DMS53 (cell line): ENCODE data around the gene ZNF618.

ENCODE experiments used
- DNase-seq: peaks from one replicate; lab custom pipeline; 2025; lab: John Stamatoyannopoulos, UW

ZNF618 gene

DNA sequence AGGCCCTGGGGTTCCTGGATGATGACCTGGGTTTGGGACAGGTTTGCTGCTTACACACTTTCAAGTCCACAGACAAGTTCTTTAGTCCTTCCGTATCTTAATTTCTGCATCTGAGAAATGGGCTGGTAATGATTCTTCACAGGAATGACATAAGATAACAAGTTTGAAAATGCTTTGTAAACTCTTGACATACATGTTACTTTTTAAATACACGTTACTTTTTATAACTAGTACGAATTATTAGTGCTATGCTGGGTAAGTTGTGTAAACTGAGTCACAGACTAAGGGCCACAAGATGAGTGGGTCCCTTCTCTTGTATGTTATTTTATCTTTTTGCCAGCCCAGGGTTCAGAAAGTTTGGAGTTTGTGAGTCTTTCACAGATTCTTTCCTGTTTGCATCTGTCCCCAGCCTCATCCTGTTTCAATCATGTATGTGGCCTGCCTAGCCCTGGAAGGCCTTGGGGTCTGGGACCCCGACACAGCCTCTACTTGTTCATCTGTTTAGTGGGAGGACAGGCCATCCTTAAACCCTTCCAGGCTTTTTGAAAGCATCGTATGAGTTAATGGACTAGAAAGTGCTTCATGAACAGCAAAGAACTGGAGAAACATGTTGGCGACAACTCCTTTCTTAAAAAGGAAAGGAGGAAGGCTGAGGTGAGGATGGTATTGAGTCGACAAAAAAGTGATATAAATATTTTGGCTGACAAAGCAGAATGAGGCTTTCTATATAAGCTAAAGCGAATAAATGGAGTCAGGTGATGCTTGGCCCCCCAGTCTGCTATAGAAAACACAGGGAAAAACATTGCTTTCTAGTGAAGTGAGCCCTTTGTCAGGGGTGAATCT lies 9.3 kb downstream of the ZNF618 start:
- no peak for DNase-seq

GRCh38 chr9:113886026-113886369 lies 9.9 kb downstream of the ZNF618 start:
- no peak for DNase-seq

DNA sequence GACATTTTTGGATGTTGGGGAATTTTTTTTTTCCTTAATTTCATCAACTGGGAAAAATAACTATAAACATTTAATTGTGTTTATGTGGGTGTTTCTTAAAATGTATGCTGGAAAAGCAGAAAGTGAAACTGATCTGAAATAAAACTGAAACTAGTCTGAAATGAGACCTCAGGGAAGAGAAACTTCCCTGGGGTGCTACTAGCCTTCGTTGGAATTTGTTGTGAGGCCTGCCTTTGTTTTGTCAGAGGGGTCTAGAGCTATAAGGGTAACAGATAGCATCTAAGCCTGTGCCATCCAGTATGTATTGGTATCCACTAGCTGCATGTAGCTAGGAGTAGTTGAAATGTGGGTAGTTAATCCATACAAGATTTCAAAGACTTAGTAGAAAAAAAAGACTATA lies 10.4 kb downstream of the ZNF618 start:
- DNase-seq, result no peak

GRCh38 chr9:113886933-113887332 lies 10.8 kb downstream of the ZNF618 start:
- DNase-seq, result no peak

DNA sequence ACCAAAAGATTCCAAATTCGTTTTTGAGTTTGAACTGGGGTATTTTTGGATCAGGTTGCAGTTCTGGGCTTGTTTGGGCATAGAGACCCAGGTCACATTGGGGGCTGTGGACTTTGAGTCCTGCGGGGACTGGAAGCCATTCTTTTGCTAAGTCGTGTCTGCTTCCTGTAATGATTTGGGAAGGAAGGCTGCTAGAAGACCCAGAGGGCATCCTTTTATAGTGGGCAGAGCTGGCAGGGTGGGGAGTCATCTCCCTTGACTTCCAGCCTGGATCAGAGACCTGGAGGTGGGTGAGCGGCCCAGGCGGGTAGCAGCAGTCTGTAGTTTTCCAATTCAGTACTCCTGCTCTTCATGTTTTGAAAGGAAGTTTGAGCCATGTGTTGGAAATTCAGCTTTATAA lies 11.3 kb downstream of the ZNF618 start:
- DNase-seq, result no peak

DNA sequence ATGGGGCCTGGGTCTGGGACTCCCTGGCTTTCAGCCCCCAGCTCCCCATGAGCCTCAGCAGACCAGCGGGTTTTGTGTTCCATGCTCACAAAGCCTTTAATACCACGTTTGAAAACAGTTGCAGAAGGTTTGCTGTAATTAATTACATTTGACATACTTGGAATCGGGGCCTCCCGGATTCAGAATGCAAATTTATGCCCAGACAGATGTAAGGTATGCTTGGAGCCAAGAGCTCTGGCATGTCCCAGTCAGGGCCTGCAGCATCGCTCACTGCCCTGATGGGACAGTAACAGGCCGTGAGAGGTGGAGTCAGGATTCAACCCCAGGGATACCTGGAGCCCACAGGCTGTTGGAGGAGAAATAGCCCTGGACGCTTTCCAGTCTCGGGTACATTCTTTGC lies 12.2 kb downstream of the ZNF618 start:
- DNase-seq, result no peak

GRCh38 chr9:113888976-113889375 lies 12.9 kb downstream of the ZNF618 start:
- DNase-seq, result no peak

DNA sequence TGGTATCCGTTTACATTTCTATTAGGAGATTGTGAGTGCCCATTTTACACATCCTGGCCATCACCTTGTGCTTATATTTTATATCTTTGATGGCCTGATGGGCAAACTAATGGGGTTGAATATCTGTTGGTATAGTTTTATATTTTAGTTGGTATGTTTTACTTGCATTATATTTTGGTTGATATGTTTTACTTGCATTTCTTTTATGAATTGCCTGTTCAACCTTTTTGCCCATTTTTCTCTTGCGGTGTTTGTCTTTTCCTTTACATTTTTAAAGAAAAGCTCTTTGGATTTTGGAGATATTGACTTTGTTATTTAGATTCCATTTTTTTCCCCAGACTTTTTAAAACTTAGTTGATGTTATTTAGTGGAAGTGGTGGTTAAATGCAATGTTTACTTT lies 14.6 kb downstream of the ZNF618 start:
- DNase-seq, result no peak

DNA sequence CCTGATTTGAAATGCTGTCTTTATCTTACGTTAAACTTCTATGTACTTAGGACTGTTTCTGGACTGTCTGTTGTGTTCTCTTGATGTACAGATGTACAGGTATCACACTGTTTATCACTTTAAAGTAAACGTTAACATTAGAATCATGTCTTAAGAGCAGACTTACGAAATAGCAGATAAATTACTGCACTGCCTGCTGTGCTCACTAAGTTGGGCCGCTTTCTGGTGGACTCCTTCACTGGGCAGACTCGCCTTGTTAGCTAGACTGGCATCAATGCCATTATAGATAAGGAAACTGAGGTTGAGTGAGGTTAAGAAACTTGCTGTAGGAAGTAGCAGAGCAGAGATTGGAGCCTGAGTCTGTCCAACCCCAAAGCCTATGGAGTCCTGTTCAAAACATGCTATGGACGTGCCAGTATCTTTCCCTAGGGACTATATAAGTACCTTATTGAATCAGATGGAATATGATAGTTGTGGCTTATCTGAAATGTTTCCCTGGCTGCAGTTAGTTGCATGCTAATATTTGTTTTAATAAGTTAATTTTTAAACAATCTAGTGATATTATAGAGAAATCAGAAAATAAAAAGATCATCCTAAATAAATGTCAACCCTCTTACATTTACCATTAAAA lies 16.9 kb downstream of the ZNF618 start:
- no peak for DNase-seq

DNA sequence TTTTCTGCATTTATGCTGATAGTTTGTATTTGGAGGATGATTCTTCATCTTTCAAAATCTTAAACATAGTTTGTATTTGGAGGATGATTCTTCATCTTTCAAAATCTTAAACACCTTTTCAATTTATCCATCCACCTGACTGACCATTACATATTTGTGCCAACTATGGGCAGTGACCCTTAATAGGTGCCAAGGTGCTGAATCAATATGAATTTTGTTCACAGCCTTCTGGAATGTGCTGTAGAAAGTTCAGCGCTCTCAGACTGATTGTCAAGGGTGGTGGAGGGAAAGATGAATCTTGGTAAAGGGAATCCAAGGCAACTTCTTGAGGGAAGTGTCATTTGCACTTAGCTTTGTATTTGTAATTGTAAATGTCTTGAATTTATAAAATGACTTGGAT lies 18.1 kb downstream of the ZNF618 start:
- no peak for DNase-seq

- DNase-seq, result no peak
Observed at GRCh38 chr9:113895526-113895925, 19.4 kb downstream of the ZNF618 start.

DNA sequence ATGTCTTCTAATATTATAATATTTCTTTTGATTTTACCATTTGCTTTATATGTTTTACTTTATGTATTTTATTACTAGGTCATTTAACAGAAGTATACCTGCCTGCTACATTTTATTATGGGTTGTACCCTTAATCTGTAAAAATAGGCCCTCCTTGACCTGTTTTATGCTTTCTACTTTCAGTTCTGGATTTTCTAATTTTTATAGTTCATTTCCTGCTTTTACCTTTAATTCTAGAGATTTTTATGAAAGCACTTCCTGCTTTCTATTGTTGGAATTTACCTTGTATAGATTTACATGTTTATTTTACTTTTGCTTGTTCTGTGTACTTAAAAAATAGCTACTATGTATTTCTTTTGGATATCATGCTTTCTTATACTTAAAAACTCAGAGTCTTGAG lies 20.6 kb downstream of the ZNF618 start:
- DNase-seq, result peak; percentile 28

GRCh38 chr9:113898151-113898550 lies 22.0 kb downstream of the ZNF618 start:
- no peak for DNase-seq

DNA sequence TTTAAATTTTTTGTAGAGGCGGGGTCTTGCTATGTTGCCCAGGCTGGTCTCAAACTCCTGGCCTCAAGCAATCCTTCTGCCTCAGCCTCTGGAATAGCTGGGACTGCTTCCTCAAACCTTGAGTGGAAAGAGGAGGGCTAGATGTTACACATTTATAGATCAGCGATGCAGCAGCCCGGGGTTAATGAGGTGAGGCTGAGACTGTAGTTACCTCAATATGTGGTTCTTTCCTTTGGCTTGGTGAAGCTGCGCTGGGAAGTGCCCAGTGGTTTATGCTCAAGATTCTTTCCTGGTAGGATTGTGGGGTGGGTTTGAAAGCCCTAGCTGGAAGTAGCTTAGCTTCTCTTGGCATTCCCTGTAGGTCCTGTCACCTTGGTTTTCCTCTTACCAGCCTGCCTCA lies 22.5 kb downstream of the ZNF618 start:
- DNase-seq, result no peak

DNA sequence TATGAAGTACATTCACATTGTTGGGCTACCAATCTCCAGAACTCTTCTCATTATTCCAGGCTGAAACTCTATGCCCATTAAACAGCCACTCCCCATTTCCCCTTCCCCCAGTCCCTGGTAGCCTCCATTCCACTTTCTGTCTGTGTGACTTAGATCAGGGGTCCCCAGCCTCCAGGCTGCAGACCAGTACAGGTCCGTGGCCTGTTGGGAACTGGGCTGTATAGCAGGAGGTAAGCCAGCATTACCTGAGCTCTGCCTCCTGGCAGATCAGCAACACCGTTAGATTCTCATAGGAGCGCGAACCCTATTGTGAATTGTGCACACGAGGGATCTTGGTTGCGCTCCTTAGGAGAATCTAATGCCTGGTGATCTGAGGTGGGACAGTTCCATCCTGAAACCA lies 23.1 kb downstream of the ZNF618 start:
- DNase-seq, result no peak

DNA sequence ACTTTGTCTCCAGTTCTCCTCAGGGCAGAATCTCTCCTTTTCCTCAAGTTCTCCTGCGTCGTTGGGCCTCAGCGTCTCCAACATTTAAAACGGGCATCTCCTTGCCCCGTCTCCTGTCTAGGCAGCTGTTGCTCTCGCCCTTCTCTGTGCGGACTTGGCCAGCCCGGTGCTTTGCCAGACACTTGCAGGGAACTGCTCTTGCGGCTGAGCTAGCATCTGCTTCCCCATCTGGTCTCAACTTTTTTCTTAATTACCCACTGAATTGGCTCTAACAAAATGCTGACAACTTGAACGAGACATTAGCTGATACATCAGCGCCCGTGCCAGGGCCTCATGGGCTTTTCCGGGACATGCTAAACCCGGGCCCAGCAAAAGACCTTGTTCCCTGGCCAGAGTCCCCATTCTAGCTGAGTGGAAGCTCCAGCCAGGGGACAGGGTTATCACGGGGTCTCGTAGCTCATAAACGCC lies 25.1 kb downstream of the ZNF618 start:
- DNase-seq, result no peak

DNA sequence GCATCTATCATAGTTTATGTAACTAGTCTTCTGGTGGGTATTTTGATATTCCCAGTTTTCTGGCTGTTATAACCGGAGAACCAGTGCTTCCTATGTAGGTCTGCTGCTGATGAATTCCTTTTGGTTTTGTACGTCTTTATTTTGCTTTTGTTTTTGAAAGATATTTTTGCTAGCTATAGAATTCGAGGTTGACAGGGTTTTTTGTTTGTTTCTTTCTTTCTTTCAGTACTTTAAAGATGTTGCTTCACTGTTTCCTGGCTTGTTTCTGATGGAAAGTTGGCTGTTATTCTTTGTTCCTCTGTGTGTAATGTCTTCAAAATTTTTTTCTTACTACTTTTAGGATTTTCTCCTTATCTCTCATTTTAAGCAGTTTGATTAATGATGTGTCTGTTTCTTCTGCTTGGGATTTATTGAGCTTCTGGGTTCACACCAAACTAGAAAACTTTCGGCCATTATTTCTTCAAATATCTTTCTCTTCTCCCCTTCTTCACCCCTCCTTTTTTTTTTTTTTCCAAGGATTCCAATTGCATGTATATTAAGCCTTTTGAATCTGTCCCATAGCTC lies 27.5 kb downstream of the ZNF618 start:
- no peak for DNase-seq

- DNase-seq, result peak; percentile 11
Observed at GRCh38 chr9:113906411-113907110, 30.5 kb downstream of the ZNF618 start.

DNA sequence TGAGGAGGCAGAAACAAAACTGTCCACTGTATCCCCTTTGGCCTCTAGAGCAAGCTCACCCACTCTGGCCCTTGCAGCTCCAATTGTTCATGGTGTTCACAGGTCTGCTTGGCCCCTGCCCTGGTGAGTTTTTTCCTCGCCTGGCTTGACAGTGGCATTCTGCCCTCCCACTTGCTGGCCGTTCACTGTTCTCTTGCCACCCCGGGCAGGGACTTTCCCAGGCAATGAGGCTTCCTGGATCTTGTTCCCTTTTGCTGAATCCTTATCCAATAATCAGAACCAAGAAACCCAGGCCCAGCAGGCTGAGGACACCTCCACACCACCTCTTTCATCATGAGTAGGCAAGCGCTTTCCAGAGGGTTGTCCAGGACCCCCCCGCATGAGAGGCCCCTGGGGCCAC lies 31.2 kb downstream of the ZNF618 start:
- no peak for DNase-seq

- DNase-seq, result no peak
Observed at GRCh38 chr9:113909421-113909820, 33.3 kb downstream of the ZNF618 start.

DNA sequence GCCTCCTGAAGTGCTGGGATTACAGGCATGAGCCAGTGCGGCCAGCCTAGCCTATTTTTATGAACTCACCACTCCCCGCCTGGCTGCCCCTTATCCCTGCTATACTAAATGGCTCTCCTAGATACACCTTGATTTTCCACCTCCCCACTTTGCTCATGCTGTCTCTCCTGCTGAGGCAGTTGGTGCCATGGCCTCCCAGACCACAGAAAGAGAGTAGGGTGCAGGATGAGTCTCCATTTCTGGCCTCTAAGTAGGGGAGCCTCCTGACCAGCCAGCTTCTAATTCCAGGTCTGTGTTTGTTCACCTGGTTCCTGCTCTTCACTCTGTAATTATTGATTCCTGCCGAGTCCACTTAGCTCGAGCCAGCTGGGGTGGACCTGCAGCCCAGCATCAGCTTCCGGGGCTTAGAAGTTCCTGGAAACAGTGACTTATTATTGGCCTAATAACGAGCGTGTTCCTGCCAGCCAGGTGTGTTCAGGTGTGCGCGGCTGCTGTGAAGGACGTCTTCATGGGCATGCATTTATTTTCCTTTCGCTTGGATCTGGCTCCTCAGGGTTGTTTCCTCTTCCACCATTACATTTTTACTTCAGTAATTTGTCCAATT lies 34.0 kb downstream of the ZNF618 start:
- peak; percentile 96 for DNase-seq

GRCh38 chr9:113911850-113912557 lies 35.9 kb downstream of the ZNF618 start:
- DNase-seq, result peak; percentile 14
